Liver (tissue), 3 donors: ENCODE measurements around the gene RHBDF2.
"Not testable (repeated sequence)": the region's sequence is repeated elsewhere in the genome, so short reads cannot be mapped to it uniquely, and the experiment has no call there.

Experiments
- CTCF ChIP-seq: fragments of 150-350 bp; IDR thresholded peaks from 2 replicates; pipeline ENCODE4 v1.5.1; 2017; ENCODE audit warnings: improper control_type of control experiment, low read depth, low read length; ENCODE audit not compliant: missing input control
- REST ChIP-seq: IDR thresholded peaks from 2 replicates; pipeline ENCODE4 v1.6.1; 2016; ENCODE audit warnings: antibody characterized with exemption, mild to moderate bottlenecking
- TF ChIP-seq, protein P1 (sequence below): IDR thresholded peaks from 2 replicates; pipeline ENCODE4 v1.6.1; 2016; ENCODE audit warnings: antibody characterized with exemption
- TF ChIP-seq, protein P2 (sequence below): IDR thresholded peaks from 2 replicates; pipeline ENCODE4 v1.6.1; 2016; ENCODE audit warnings: antibody characterized with exemption
- donor health status: healthy.
- donor health status: healthy.

DNA sequence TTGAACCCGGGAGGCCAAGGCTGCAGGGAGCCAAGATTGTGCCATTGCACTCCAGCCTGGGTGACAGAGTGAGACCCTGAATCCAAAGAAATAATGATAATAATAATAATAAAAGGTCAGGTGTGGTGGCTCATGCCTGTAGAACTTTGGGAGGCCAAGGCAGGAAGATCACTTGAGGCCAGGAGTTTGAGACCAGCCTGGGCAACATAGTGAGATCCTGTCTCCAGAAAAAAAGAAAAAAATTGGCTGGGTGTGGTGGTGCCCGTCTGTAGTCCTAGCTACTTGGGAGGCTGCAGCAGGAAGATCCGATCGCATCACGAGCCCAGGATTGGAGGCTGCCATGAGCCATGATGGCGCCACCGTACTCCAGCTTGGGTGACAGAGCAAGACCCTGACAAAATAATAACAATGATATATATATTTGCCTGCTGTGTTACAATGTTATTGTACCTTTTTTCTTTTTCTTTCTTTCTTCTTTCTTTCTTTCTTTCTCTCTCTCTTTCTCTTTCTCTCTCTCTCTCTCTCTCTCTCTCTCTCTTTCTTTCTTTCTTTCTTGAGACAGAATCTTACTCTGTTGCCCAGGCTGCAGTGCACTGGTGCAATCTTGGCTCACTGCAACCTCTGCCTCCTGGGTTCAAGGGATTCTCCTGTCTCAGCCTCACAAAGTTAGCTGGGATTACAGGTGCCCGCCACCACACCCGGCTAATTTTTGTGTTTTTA lies 32.6 kb upstream of the RHBDF2 start:
- TF ChIP-seq, protein P1, sequence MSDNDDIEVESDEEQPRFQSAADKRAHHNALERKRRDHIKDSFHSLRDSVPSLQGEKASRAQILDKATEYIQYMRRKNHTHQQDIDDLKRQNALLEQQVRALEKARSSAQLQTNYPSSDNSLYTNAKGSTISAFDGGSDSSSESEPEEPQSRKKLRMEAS, result not testable (repeated sequence)
- TF ChIP-seq, protein P2, sequence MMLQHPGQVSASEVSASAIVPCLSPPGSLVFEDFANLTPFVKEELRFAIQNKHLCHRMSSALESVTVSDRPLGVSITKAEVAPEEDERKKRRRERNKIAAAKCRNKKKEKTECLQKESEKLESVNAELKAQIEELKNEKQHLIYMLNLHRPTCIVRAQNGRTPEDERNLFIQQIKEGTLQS, result not testable (repeated sequence)
- TF ChIP-seq CTCF, REST: not testable (repeated sequence)
